Duodenal mucosa (tissue), 2 donors: Measurements from ENCODE around the gene DMXL1.
"Not testable (repeated sequence)": the region's sequence is repeated elsewhere in the genome, so short reads cannot be mapped to it uniquely, and the experiment has no call there.

ENCODE experiments used
- H3K27ac ChIP-seq: one replicate; pipeline ENCODE4 v1.7.0; 2013; ENCODE audit warnings: low read depth, low read length
- H3K27me3 ChIP-seq, 2 donors: one replicate each; pipeline ENCODE4 v1.7.0; 2013; ENCODE audit warnings: low read length in 2 of 2, control low read depth in 1 of 2; ENCODE audit not compliant: insufficient read depth in 2 of 2, control insufficient read depth in 1 of 2
- H3K36me3 ChIP-seq, 2 donors: one replicate each; pipeline ENCODE4 v1.7.0; 2013; ENCODE audit warnings: low read length in 2 of 2, control low read depth in 1 of 2; ENCODE audit not compliant: insufficient read depth in 2 of 2, control insufficient read depth in 1 of 2
- H3K4me1 ChIP-seq, 2 donors: one replicate each; pipeline ENCODE4 v1.7.0; 2013; ENCODE audit warnings: low read length in 2 of 2, control low read depth in 1 of 2; ENCODE audit not compliant: insufficient read depth in 2 of 2, control insufficient read depth in 1 of 2
- H3K4me3 ChIP-seq, 2 donors: one replicate each; pipeline ENCODE4 v1.7.0; 2013; ENCODE audit warnings: low read length in 2 of 2, low read depth in 1 of 2
- H3K9ac ChIP-seq, 2 donors: one replicate each; pipeline ENCODE4 v1.7.0; 2013; ENCODE audit warnings: low read length in 2 of 2, low read depth in 1 of 2
- H3K9me3 ChIP-seq, 2 donors: one replicate each; pipeline ENCODE4 v1.7.0; 2013; ENCODE audit warnings: low read length in 2 of 2, control low read depth in 1 of 2; ENCODE audit not compliant: control insufficient read depth in 1 of 2

The DMXL1 gene

GRCh38 chr5:119185512-119185911, 114.6 kb downstream of the DMXL1 start:
- H3K4me1 ChIP-seq, H3K27ac ChIP-seq, H3K9me3 ChIP-seq, H3K27me3 ChIP-seq, H3K36me3 ChIP-seq, H3K9ac ChIP-seq, H3K4me3 ChIP-seq: not testable (repeated sequence)

- H3K4me3 ChIP-seq = no peak overlapping the region
- H3K9ac ChIP-seq = no peak overlapping the region
- no peaks in the 10 kb centered on the region for H3K9me3 ChIP-seq
- H3K27me3 ChIP-seq = no peaks in the 10 kb centered on the region
- no peak overlapping the region for H3K27ac ChIP-seq
- peaks cover 3 to 8% of the 10 kb centered on the region in 2 donors for H3K36me3 ChIP-seq
- H3K4me1 ChIP-seq = no peaks in the 10 kb centered on the region
Measured at GRCh38 chr5:119187776-119188529, 117.1 kb downstream of the DMXL1 start.

GRCh38 chr5:119190470-119191095, 119.7 kb downstream of the DMXL1 start:
- Histone ChIP-seq H3K4me3 (no peak overlapping the region), H3K27ac (no peak overlapping the region), H3K36me3 (peaks cover 3 to 11% of the 10 kb centered on the region in 2 donors), H3K9me3 (no peaks in the 10 kb centered on the region), H3K27me3 (no peaks in the 10 kb centered on the region), H3K4me1 (no peaks in the 10 kb centered on the region), H3K9ac (no peak overlapping the region)

GRCh38 chr5:119191944-119192343, 121.1 kb downstream of the DMXL1 start:
- no peak overlapping the region for H3K9ac ChIP-seq
- no peak overlapping the region for H3K4me3 ChIP-seq
- H3K9me3 ChIP-seq = no peaks in the 10 kb centered on the region
- no peaks in the 10 kb centered on the region for H3K4me1 ChIP-seq
- no peak overlapping the region for H3K27ac ChIP-seq
- H3K27me3 ChIP-seq = no peaks in the 10 kb centered on the region
- peaks cover 3 to 11% of the 10 kb centered on the region in 2 donors for H3K36me3 ChIP-seq

GRCh38 chr5:119200795-119201194, 129.9 kb downstream of the DMXL1 start:
- no peaks in the 10 kb centered on the region for H3K4me1 ChIP-seq
- no peak overlapping the region for H3K27ac ChIP-seq
- peaks cover 15 to 33% of the 10 kb centered on the region in 2 donors for H3K36me3 ChIP-seq
- no peaks in the 10 kb centered on the region for H3K27me3 ChIP-seq
- no peak overlapping the region for H3K4me3 ChIP-seq
- no peaks in the 10 kb centered on the region for H3K9me3 ChIP-seq
- no peak overlapping the region for H3K9ac ChIP-seq

- Histone ChIP-seq H3K9ac (no peak overlapping the region), H3K4me1 (no peaks in the 10 kb centered on the region), H3K36me3 (peaks cover 4 to 11% of the 10 kb centered on the region in 2 donors), H3K27me3 (no peaks in the 10 kb centered on the region), H3K4me3 (no peak overlapping the region), H3K9me3 (no peaks in the 10 kb centered on the region), H3K27ac (no peak overlapping the region)
Measured at GRCh38 chr5:119207105-119207504, 136.2 kb downstream of the DMXL1 start.

- Histone ChIP-seq H3K4me1 (no peaks in the 10 kb centered on the region), H3K27ac (no peak overlapping the region), H3K27me3 (no peaks in the 10 kb centered on the region), H3K9me3 (no peaks in the 10 kb centered on the region), H3K9ac (no peak overlapping the region), H3K36me3 (peaks cover 0 to 8% of the 10 kb centered on the region in 2 donors), H3K4me3 (no peak overlapping the region)
Measured at GRCh38 chr5:119212026-119212425, 141.1 kb downstream of the DMXL1 start.

GRCh38 chr5:119212676-119213075, 141.8 kb downstream of the DMXL1 start:
- Histone ChIP-seq H3K4me1 (no peaks in the 10 kb centered on the region), H3K27ac (no peak overlapping the region), H3K36me3 (peaks cover 0 to 8% of the 10 kb centered on the region in 2 donors), H3K4me3 (no peak overlapping the region), H3K27me3 (no peaks in the 10 kb centered on the region), H3K9me3 (no peaks in the 10 kb centered on the region), H3K9ac (no peak overlapping the region)

GRCh38 chr5:119217183-119217582, 146.3 kb downstream of the DMXL1 start:
- Histone ChIP-seq H3K9me3 (no peaks in the 10 kb centered on the region), H3K4me1 (peaks cover 0 to 3% of the 10 kb centered on the region in 2 donors), H3K27me3 (no peaks in the 10 kb centered on the region), H3K4me3 (no peak overlapping the region), H3K36me3 (peaks cover 0 to 4% of the 10 kb centered on the region in 2 donors), H3K9ac (no peak overlapping the region), H3K27ac (no peak overlapping the region)

GRCh38 chr5:119218830-119219782, 148.2 kb downstream of the DMXL1 start:
- Histone ChIP-seq H3K9ac (no peak overlapping the region), H3K4me3 (no peak overlapping the region), H3K36me3 (peaks cover 0 to 7% of the 10 kb centered on the region in 2 donors), H3K4me1 (peaks cover 0 to 3% of the 10 kb centered on the region in 2 donors), H3K27me3 (no peaks in the 10 kb centered on the region), H3K27ac (no peak overlapping the region), H3K9me3 (no peaks in the 10 kb centered on the region)
